Activated CD8-positive, alpha-beta memory T cell treated with anti-CD3 and anti-CD28 coated beads, Interleukin-2, amount 50 U/mL, for 1 hour (primary cell): ENCODE results near the gene GSDMA.

Source experiments
- DNase-seq: peaks from one replicate; pipeline ENCODE4 v3.0.0-alpha.2; 2020; ENCODE audit errors: extremely low read depth

The GSDMA gene

GRCh38 chr17:39960524-39961041 is 2.2 kb upstream of the GSDMA start:
- DNase-seq, result no peak

GRCh38 chr17:39963829-39964228 is 1.0 kb downstream of the GSDMA start:
- DNase-seq, result no peak

- no peak for DNase-seq
Measured at GRCh38 chr17:39965017-39965699, 2.4 kb downstream of the GSDMA start.

GRCh38 chr17:39966771-39967170 is 4.0 kb downstream of the GSDMA start:
- DNase-seq, result no peak

GRCh38 chr17:39968761-39969160 is 6.0 kb downstream of the GSDMA start:
- DNase-seq, result no peak

- no peak for DNase-seq
Measured at GRCh38 chr17:39969375-39969774, 6.6 kb downstream of the GSDMA start.

GRCh38 chr17:39970157-39970692 is 7.4 kb downstream of the GSDMA start:
- no peak for DNase-seq

GRCh38 chr17:39971076-39971603 is 8.3 kb downstream of the GSDMA start:
- DNase-seq, result no peak

GRCh38 chr17:39972271-39972670 is 9.5 kb downstream of the GSDMA start:
- no peak for DNase-seq

GRCh38 chr17:39973496-39973895 is 10.7 kb downstream of the GSDMA start:
- no peak for DNase-seq

GRCh38 chr17:39974433-39974832 is 11.6 kb downstream of the GSDMA start:
- no peak for DNase-seq

GRCh38 chr17:39975801-39976200 is 13.0 kb downstream of the GSDMA start:
- no peak for DNase-seq

GRCh38 chr17:39979016-39979670 is 16.3 kb downstream of the GSDMA start:
- DNase-seq, result no peak

GRCh38 chr17:39979893-39980350 is 17.1 kb downstream of the GSDMA start:
- DNase-seq, result no peak

GRCh38 chr17:39980351-39981206 is 17.8 kb downstream of the GSDMA start, which contains the start of gene PSMD3:
PSMD3 (plus strand) TSS chr17:39980807; CDS start chr17:39980971, 164 bp downstream.
- DNase-seq, result peak; percentile 97

- DNase-seq, result no peak
Measured at GRCh38 chr17:39981207-39981741, 18.5 kb downstream of the GSDMA start.

- DNase-seq, result no peak
Measured at GRCh38 chr17:39981766-39982375, 19.1 kb downstream of the GSDMA start.

- no peak for DNase-seq
Measured at GRCh38 chr17:39988206-39988810, 25.5 kb downstream of the GSDMA start.

GRCh38 chr17:39994448-39994847 is 31.6 kb downstream of the GSDMA start:
- DNase-seq, result no peak

- DNase-seq, result no peak
Measured at GRCh38 chr17:39995438-39995837, 32.6 kb downstream of the GSDMA start.
